ENCODE measurements around the gene SGCA.
A peak's percentile ranks its signal among the peaks of the same experiment; 100 is the strongest.

The SGCA gene

DNA sequence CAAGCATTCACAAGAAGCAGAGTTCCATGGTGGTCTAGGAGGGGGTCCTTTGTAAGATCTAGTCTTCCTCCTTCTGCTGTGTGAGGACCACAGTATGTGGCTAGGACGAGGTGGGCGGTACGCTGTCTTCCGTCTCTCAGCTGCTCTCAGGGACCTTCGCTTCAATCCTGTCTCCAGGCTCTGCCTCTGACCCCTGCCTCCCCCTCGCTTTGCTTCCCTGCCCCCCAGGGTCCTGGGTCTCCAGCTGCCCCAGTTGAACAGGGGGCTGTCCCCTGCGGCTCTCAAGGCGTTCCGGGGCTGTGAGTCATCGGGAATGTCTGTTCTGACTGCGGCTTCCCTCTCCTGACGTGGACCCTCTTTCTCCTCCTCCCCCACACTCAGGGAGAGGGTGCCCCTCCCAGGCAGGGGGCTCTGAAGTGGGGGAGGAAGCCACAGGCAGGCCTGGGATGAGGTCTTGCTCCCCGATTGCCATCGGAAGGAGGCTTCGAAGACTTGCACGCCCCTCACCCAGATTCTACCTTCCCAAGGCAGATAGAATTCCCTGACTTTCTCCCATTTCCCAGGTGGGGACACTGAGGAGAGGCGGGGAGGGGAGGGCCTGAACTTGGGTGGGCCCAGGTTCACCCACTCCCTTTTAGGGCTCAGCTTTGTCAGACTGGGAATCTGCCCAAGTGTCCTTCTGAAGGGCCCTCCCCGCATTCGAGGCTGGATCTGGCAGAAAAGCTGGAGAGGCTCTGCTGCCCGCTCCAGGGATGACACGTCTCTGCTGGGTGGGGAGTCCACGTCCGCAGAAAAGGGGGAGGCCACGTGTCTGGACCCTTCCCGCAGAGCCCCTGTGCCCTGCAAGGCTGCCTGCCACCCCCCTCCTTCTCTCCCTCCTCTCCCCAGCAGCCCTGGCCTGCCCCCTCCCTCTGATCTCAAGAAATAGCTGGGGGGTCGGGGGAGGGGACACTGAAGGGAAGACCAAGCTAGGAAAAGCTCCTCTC is 44.7 kb downstream of the SGCA start:
- DNase-seq, result peak; percentile 100

DNA sequence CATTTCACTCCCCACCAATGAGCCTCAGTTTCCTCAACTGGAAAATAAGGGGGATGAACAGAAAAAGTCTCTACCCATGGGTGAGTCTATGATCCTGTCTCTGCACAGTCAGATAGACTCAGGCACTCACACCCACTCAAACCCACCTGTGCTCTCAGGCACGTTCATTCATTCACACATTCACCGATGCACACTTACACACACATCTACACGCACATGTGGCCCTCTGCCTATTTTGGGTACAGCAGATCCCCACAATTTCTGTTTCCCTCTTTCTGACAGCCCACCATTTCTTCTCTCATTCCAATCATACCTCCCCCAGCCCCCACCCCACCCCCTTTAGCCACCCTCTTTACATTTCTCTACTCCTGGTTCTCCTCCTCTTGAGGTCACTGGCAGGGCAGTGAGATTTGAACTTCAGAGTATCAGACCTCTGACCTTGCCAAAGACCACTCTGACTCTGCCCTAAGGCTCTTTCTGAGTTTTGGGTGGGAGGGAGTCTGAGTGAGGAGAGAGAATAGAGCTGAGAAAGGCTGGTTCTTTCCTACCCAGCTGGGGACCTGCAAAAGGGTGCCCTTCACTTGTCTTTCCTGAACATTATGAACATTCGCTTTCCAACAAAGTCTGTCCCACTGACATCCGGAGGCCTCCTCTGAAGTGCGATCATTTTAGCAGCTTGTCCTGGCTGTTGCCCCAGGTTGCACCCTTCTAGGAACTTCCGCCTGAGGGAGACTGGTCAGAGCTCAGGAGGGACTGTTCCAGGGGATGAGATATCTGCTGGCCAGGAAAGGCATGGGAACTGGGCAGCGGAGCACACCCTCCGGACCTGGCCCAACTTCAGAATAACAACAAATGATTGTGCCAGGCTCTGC is 45.7 kb downstream of the SGCA start:
- peak; percentile 85 for DNase-seq

DNA sequence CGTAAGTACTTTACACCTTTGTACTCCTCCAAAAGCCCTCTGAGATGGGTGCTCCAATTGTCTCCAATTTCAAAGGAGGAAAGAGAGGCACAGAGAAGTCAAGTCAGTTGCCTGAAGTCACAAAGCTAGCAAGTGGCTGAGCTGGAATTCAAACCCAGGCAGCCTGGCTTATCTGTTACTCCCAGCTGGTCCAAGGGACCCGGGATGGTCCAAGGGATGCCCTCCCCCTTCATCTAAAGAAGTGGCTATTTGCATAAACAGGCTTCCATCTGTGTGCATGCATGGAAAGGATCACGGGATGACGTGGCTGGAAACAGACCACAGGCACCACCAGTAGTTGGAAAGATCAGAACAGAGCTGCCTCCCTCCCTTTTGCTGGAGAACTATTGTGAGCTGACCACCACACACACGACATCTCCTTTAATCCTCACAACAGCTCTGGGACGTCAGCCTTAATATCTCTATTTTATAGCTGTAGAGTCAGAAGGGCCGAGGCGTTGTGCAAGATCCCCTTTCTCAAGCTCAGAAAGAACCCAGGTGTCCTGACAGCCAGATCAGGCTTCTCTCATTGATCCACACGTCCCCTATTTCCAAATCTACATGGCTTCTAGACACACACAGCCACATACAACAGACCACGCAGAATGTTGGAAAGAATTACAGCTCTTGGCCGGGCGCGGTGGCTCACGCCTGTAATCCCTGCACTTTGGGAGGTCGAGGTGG is 46.5 kb downstream of the SGCA start:
- DNase-seq, result peak; percentile 87

DNA sequence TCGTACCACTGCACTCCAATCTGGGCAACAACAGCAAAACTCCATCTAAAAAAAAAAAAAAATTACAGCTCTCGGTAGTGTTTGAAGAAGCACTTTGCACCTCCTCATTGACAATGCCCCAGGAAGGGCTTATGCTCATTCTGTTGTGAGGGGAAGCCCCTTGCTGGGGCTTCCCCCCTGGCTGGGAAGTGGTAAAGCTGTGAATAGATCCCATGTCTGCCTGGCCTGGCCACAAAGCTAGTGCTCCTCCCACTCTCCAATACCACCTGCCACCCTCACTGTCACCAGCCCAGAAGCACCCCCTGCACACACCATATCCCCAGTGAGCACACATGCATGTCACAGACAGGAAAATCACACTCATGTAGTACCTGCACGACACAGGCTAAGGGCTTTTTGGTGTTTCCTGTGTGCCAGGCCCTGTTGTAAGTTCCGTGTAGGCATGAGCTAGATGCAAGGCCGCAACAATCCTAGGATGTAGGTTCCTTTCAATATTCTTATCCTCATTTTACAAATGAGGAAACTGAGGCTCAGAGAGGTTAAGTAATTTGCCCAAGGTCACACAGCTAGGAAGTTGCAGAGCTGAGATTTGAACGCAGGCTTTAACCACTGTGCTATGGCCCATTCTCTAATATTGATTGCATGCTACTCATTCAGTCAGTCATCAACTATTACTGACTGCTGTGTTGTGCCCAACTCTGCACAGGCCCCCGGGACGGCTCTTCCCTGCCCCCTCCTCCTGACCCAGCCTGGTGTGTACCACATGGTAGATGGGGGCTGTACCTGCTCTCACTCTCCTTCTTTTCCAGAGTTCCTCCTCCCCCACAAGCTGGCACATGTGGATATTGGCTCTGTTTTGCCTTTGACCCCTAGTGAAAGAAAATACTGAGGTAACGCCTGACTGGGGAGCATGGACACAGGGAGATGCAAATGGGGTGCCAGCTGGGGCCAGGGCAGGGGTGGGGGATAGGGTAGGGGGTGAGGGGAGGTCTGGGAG is 47.5 kb downstream of the SGCA start:
- no peak for DNase-seq

DNA sequence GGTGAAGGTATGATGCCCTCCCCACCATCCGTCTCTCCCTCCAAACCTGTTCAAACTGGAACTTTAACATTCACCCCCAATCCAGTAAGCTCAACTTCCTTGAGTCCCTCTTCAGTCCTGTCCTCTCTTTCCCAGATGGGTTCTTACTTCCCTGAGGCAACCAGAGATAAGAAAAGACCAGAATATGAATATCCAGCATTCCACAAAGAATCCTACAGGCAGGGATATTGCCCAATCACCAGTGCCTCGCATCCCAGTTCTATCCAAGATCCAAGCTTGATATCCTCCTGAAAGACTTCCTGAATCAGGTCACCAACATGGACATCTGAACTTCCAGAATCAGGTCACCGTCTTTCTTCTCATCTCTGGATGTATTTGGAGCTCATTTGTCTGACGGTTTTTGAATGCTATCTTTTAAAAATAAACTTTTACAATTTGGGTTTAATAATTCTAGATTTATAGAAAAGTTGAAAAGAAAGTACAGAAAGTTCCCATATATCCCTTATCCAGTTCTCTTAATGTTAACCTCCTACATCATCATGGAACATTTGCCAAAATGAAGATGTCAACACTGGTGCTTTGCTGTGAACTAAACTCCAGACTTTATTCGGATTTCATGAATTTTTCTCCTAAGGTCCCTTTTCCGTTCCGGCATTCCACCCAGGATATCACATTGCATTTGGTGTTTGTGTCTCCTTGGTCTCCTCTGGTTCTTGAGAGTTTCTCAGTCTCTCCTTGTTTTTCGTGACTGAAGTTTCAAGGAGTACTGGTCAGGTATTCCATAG is 49.4 kb downstream of the SGCA start:
- peak; percentile 63 for DNase-seq

DNA sequence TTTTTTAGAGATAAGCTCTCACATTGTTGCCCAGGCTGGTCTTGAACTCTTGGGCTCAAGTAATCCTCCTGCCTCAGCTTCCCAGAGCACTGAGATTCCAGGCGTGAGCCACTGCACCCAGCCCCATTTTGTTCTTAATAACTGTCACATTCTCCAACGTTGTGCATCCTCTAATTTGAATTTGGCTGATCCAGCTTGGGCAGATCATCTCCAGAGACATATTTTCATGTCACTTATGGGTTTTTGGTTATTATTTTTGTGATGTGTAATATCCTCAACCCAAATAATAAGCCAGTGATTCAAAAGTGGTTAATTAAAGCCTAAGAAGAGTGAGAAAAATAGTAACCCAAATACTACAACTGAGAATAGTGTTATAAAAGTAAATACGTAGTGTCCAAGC is 51.8 kb downstream of the SGCA start:
- DNase-seq, result no peak

DNA sequence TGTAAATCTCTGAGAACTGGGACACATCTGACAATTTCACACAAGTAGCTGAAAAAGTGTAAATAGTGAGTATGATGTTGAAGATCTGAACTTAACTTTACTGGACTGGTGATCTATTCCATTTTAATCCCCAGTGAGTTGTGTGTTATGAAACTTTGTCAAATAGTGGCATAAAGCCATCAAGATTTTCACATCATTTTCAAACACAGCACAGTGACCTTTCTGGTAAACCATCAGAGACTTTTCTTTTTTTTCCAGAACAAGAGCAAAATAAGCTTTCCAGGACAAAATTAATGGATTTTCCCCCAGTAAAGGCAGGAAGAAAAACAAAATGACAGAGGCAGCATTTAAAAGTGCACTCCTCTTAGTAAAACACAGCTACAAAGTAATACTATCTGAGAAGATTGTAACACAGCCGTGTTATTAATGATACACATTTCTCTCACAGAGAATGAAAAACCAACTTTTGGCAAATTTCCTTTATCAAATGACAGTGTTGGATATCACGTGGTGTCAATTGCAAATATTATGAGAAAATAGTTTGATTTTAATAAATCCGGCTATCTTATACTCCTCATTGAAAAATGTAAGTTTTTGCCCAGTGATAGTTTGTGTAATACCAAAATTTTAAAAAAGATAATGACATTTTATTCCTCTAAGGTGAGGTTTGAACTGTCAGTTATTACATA is 52.4 kb downstream of the SGCA start:
- DNase-seq, result no peak

DNA sequence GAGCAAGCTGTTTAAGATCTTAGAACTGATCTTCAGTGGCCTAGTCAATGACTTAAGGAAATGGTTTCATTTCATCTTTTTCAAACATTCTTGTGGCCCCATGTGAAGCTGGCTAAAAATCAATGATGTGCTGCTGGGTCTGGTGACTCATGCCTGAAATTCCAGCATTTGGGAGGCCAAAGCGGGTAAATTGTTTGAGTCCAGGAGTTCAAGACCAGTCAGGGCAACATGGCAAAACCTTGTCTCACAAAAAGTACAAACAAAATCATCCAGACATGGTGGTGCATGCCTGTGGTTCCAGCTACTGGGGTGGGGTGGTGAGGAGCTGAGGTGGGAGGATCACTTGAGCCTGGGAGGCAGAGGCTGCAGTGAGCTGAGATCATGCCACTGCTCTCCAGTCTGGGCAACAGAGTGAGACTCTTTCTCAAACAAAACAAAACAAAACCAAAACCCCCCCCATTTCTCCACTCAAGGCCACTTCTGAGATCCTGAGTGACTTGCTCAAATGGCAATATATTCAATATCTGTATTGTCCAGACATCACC is 53.0 kb downstream of the SGCA start:
- peak; percentile 97 for DNase-seq

DNA sequence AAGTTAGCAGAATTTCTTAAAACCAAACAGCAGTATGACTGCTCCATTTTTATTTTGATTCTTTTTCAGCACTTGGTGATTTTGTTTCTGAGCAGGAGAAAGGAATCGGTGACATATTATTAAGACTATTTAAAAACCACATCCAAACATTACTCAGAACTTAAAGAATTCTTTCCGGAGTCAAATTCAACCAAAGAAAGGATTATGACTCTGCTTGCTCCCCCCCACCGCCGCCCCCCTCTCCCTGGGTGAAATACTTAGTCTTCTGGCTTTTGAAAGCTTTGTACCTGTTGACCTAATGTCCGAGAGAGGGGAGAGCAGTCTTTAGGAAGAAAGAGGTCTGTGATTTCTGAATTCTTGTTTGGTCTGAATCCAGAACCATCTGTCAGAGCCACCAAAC is 53.5 kb downstream of the SGCA start:
- peak; percentile 91 for DNase-seq

DNA sequence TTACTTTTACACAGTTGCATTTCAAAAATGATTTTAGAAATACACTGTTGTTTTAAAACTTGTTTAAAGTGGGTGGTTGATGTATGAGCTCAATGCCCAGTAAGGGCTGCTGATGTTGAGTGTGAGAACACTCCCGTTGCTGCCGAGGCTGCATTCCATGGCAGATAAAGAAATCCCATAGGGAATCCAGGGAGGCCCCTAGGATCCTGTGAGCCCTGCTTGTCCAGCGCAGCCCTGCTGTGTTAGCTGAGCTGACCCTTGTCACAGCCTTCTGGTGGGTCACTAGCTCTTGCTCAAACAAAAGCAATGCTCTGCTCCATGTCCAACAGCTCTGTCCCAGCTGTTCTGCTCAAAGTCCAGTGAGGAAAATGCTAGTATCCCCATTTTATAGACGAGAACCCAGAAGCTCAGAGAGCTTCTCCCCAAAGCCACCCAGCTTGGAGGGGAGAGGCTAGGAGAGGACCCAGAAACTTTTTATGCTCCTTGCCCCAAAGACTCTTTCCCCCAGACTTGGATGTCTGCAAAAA is 54.2 kb downstream of the SGCA start:
- peak; percentile 69 for DNase-seq

DNA sequence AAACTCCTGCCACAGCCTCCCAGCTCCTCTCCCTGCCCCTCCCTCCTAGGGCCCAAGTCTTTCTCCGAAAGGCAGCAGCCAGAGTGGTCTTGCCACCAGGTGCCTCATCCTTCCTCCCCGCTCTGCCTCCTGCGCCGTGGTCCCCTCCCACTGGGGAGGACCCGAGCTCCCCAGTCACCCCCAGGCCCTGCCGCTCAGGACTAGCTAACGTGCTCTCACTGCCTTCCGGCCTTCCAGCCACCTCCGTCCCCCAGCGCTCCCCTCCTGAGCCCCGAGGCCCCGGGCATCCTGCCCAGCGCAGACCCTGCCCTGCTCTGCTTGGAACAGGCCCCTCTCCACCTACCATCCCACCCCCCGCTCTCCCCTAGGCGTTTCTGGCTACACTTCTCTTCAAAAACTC is 55.0 kb downstream of the SGCA start:
- DNase-seq, result no peak

DNA sequence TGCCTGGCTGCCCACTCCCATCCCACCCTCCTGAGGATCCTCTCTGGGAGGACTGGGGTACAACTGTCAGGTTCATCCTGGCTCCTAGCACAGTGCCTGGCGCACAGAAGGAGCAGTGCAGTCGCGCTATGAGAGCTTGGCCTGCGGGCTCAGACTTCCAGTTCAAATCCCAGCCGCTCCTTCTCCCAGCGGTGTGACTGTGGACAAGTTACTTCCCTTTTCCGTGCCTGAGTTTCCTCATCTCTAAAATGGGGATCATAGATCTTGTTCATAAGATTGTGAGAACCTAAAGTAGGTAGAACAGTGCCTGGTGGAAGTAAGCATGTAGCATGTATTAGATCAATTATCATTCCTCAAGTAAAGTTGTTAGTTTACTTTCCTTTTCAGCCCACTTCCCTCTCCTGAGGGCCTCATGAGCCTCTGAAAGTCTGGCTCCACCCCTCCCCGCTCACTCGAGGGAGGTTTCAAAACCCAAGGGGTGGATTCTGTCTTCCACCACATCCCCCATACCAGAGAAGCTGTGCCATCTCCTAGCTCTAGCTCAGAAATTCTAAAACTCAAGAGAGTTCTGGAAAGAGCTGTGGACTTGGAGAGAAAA is 55.6 kb downstream of the SGCA start:
- peak; percentile 77 for DNase-seq

DNA sequence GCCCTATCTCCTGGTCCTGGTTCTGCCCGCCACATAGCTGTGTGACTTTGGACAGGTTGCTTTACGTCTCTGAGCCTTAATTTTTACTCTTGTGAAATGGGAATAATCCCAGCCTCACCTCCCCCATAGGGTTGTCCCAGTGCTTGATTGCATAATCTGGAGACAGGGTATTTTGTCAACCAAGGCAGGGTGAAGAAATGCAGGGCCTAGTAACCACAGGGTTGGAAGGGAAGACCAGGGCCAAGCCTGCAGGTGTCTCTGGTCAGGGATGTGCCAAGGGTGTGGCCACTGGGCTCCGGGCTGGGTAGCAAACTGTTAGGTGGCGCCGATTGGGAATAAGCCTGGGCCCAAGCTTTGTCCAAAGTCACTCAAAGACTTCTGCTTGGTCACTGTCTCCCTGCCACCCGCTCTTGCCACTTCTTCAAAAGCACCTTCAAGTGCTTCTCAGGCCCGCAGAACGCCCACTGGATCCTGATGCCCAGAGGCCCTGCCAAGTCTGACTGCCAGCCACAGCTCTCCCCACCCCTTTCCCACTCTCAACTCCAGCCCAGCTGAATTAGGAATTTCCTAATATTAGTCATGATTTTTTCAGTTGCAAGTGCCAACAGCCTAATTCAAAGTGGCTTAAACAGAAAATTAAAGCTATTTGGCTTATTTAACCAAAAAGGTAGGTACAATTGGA is 56.2 kb downstream of the SGCA start:
- peak; percentile 78 for DNase-seq

DNA sequence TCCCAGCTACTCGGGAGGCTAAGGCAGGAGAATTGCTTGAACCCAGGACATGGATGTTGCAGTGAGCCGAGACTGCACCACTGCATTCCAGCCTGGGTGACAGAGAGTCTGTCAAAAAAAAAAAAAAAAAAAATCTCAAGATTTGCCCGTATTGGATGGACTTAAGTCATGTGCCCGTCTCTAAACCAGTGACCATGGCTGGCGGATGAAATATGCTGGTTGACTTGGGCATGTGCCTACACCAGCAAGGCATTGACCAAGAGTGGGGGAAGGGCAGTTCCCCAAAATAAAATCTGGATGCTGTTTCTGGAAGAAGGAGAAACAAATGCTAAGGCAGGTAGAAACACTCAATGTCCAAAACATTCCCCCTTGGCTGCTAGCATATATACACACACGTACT is 57.1 kb downstream of the SGCA start:
- DNase-seq, result no peak

Data from EL (cell line).